LNCaP clone FGC (cell line): ENCODE measurements around the gene C1orf141.

ENCODE experiments used
- DNase-seq: peaks from one replicate; pipeline ENCODE4 v3.0.0-alpha.2; 2011; ENCODE audit warnings: low read depth
- H3K4me3 ChIP-seq: 2 replicates; pipeline ENCODE4 v1.5.1; 2011; ENCODE audit warnings: mild to moderate bottlenecking, low read depth, low read length, control low read depth
- TF ChIP-seq, protein P1 (sequence below): IDR thresholded peaks from 2 replicates; pipeline ENCODE4 v1.5.1; 2012; ENCODE audit warnings: mild to moderate bottlenecking; ENCODE audit not compliant: control insufficient read depth, insufficient read depth; ENCODE audit errors: extremely low read depth

C1orf141 gene

DNA sequence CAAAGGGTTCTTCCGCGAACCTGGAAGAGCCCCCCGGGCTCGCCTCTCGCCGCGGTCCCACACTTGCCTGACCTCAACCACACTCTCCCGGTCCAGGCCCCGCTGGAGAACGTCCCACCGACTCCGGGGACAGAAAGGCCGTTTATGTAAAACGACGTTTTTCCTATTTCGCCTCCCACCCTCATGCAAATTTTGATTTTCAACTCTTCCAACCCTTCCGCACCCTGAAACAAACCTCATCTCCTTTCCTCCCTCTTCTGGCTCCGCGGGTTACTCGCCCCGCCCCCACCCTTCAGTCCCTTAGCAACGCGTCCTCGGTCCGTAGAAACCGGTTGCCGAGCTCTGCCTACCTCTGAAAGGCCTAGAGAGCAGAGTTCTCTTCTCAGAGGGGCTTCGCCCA lies at the start of gene C1orf141:
Gene C1orf141 (minus strand): TSS at position 276 of the 400 bp plus-strand sequence. CDS start 7,730 bp downstream, outside the sequence.
- TF ChIP-seq, protein P1, sequence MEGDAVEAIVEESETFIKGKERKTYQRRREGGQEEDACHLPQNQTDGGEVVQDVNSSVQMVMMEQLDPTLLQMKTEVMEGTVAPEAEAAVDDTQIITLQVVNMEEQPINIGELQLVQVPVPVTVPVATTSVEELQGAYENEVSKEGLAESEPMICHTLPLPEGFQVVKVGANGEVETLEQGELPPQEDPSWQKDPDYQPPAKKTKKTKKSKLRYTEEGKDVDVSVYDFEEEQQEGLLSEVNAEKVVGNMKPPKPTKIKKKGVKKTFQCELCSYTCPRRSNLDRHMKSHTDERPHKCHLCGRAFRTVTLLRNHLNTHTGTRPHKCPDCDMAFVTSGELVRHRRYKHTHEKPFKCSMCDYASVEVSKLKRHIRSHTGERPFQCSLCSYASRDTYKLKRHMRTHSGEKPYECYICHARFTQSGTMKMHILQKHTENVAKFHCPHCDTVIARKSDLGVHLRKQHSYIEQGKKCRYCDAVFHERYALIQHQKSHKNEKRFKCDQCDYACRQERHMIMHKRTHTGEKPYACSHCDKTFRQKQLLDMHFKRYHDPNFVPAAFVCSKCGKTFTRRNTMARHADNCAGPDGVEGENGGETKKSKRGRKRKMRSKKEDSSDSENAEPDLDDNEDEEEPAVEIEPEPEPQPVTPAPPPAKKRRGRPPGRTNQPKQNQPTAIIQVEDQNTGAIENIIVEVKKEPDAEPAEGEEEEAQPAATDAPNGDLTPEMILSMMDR: no peak
- no peak within 1 kb of the TSS for H3K4me3 ChIP-seq
- DNase-seq: no peak

DNA sequence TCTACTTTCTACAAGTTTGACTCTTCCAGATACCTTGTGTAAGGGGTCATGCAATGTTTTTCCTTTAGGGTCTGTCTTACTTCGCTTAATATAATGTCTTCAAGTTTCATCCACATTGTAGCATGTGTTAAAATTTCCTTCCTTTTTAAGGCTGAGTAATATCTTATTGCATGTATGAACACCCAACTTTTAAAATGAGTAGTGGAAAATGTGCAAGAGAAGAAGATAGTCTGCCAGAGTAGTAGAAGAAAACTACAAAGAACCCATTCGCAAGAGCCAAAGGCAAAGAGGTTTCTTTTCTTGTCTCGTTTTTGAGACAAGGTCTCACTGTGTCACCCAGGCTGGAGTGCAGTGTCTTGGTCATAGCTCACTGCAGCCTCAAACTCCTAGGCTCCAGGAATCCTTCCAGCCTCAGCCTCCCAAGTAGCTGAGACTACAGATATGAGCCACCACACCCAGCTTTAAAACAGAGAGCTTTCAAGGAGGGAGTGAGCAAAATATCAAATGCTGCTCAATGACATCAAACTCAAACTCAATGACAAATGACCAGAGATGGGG lies 40.8 kb upstream of the C1orf141 start:
- TF ChIP-seq, protein P1: no peak
- H3K4me3 ChIP-seq: no peak overlapping the region
- no peak for DNase-seq

DNA sequence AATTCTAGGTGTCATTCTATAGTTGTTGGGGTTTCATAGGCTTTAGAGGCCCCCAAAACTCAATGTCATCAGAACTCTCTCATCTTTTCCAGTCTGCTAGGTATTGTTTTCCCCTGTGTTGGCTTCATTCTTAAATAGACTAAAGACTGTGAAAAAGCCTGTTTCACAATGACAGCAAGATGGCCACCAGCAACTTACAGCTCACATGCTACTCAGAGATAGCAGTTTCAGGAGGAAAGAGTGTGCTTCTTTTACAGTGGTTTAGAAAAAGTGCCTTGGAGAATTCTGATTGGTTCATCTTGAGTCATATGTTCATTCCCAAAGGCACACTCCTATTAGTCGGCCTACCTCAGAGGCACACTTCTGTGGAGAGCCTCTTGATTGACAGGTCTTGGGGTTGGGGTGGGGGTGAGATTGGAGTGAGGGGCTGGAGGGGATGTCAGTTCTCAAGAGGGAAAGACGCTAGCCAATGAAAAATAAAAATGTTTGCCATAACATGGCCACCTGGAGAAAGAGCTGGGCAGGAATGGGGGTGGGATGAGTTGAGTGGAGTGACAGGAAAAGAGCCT lies 40.0 kb upstream of the C1orf141 start:
- TF ChIP-seq, protein P1: no peak
- DNase-seq: no peak
- no peak overlapping the region for H3K4me3 ChIP-seq

DNA sequence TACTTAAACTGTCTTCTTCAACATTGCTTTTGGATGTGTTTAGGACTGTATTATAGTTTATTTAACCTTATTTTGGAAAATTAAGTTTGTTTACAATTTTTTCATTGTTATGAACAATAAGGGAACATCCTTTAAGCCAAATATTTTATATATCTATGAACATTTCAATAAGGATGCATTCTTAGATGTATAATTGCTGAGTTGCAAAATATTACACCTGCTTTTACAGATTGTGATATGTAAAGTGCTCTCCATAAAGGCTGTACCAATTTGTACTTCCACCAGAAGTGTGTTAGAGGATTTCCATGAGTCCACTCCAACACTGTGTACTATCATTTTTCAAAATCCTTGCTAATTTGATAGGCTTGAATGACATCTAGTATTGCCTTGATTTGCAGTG lies 39.2 kb upstream of the C1orf141 start:
- H3K4me3 ChIP-seq: no peak overlapping the region
- no peak for DNase-seq
- TF ChIP-seq, protein P1: no peak

DNA sequence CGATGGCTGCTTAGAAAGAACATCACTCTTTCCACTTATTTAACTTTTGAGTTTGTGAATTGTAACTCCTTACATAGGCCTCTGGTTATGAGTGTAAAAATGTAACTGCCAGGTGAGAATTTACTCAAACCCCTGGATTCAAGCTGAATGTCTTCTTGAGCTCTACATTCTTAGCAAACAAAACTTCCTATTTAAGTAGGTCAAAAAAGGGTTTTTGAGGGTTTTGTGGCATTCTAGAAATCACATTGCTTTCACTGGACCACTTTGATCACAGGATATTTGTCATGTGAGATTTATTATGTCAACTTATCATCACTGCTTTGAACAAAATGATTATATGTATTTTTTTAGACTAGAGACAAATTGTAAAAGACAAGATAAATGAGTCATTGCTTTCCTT lies 37.2 kb upstream of the C1orf141 start:
- H3K4me3 ChIP-seq: no peak overlapping the region
- TF ChIP-seq, protein P1: no peak
- no peak for DNase-seq

DNA sequence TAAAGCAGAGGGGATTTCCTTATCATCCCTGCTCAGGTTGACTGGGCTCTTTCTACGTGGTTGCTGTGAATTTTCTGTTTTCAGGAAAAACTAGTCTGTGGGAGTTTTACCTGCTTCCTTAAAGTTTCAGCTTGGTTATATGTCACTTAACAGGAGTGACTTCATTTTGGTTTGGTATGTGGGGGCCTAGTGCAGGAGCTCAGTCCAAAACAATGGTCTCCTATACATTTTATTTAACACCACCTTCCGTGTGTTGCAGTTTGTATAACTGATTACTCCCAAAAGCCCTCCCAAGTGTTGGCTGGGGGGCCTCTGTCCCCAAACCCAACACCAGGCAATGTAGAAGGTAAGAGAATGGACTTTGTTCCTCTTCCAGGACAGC lies 36.8 kb upstream of the C1orf141 start:
- no peak overlapping the region for H3K4me3 ChIP-seq
- no peak for DNase-seq
- TF ChIP-seq, protein P1: no peak
